ENCODE measurements around the gene GNG12.

- no peak for TF ChIP-seq POLR2AphosphoS5 (IDR thresholded peaks at IDR 0.05)
- TF ChIP-seq, protein P1, sequence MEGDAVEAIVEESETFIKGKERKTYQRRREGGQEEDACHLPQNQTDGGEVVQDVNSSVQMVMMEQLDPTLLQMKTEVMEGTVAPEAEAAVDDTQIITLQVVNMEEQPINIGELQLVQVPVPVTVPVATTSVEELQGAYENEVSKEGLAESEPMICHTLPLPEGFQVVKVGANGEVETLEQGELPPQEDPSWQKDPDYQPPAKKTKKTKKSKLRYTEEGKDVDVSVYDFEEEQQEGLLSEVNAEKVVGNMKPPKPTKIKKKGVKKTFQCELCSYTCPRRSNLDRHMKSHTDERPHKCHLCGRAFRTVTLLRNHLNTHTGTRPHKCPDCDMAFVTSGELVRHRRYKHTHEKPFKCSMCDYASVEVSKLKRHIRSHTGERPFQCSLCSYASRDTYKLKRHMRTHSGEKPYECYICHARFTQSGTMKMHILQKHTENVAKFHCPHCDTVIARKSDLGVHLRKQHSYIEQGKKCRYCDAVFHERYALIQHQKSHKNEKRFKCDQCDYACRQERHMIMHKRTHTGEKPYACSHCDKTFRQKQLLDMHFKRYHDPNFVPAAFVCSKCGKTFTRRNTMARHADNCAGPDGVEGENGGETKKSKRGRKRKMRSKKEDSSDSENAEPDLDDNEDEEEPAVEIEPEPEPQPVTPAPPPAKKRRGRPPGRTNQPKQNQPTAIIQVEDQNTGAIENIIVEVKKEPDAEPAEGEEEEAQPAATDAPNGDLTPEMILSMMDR (IDR thresholded peaks at IDR 0.05): no peak
- no peak for TF ChIP-seq POLR2A (IDR thresholded peaks at IDR 0.05)
These were observed 56.3 kb downstream of the GNG12 start for GRCh38 chr1:67777016-67777415.

All from prostate gland (tissue), 2 donors.